Stomach (tissue), 4 donors: ENCODE results near the gene XXYLT1.

Experiments used
- CTCF ChIP-seq, 7 experiments: fragments of 450-650 bp in 4 of 7; fragments of 200-600 bp in 3 of 7; sonication (generic) in 3 of 7; IDR thresholded peaks; one replicate each; pipeline ENCODE4 v1.5.1; 2016 to 2019; ENCODE audit warnings: antibody characterized with exemption in 7 of 7, control low read depth in 2 of 7, mild to moderate bottlenecking in 1 of 7
- EP300 ChIP-seq: sonication (generic); formaldehyde crosslinking; IDR thresholded peaks from one replicate; pipeline ENCODE4 v1.6.1; 2017; ENCODE audit warnings: antibody characterized with exemption
- POLR2A ChIP-seq, 4 donors: fragments of 450-650 bp; IDR thresholded peaks; one replicate each; pipeline ENCODE4 v1.6.1; 2016; ENCODE audit warnings: antibody characterized with exemption in 4 of 4, control low read depth in 2 of 4, mild to moderate bottlenecking in 1 of 4, moderate library complexity in 1 of 4
- POLR2AphosphoS5 ChIP-seq, 3 donors: sonication (generic); formaldehyde crosslinking; IDR thresholded peaks; one replicate each; pipeline ENCODE4 v1.6.1; 2016; ENCODE audit warnings: antibody characterized with exemption in 3 of 3

GRCh38 chr3:195165265-195165609 is 105.7 kb downstream of the XXYLT1 start:
- TF ChIP-seq POLR2A (IDR thresholded peaks at IDR 0.05) (no peak), CTCF (IDR thresholded peaks at IDR 0.05) (no peak), POLR2AphosphoS5 (IDR thresholded peaks at IDR 0.05) (no peak), EP300 (no peak)
